Mesothelial cell of epicardium (in vitro differentiated cells): ENCODE measurements around the gene ITK. TPM values are rescaled to one million over a fixed set of nuclear protein-coding genes. Genes with fewer than 3 reads are reported as not detected.
"Not testable (repeated sequence)": the region's sequence is repeated elsewhere in the genome, so short reads cannot be mapped to it uniquely, and the experiment has no call there.

Experiments
- DNase-seq, 2 experiments: peaks; one replicate each; pipeline ENCODE4 v3.0.0; 2021; ENCODE audit warnings: low spot score in 2 of 2; ENCODE audit not compliant: unreplicated experiment in 2 of 2
- H3K27ac Mint-ChIP-seq: 2 replicates; pipeline ENCODE4 v1.8.0; 2021; ENCODE audit warnings: mixed read lengths
- H3K27me3 Mint-ChIP-seq: 2 replicates; pipeline ENCODE4 v1.8.0; 2021; ENCODE audit warnings: low read depth, mixed read lengths
- H3K36me3 Mint-ChIP-seq: 2 replicates; pipeline ENCODE4 v1.8.0; 2021; ENCODE audit warnings: mixed read lengths
- H3K4me1 Mint-ChIP-seq: 2 replicates; pipeline ENCODE4 v1.8.0; 2021; ENCODE audit warnings: mixed read lengths
- H3K4me3 Mint-ChIP-seq: 2 replicates; pipeline ENCODE4 v1.8.0; 2021; ENCODE audit warnings: mild to moderate bottlenecking, moderate library complexity, mixed read lengths
- H3K9me3 Mint-ChIP-seq: 2 replicates; pipeline ENCODE4 v1.8.0; 2021; ENCODE audit warnings: mixed read lengths
- CTCF ChIP-seq: fragments of 200-600 bp; sonication (generic); IDR thresholded peaks from one replicate; pipeline ENCODE4 v1.5.0; 2021; ENCODE audit warnings: antibody characterized with exemption; ENCODE audit not compliant: unreplicated experiment
- total RNA-seq: library from RNA; stranded (reverse); gene quantifications from 3 replicates; pipeline ENCODE4 v1.2.1, GENCODE V29; 2021

The ITK gene
- total RNA-seq, 1 donor from 2014 or later: 0.09 TPM

GRCh38 chr5:157182143-157182757 lies 1.6 kb downstream of the ITK start:
- Mint-ChIP-seq H3K27ac (no peak overlapping the region), H3K4me1 (no peaks in the 10 kb centered on the region), H3K4me3 (no peak overlapping the region), H3K9me3 (peaks cover 3% of the 10 kb centered on the region), H3K36me3 (no peaks in the 10 kb centered on the region), H3K27me3 (peaks cover 53% of the 10 kb centered on the region)
- TF ChIP-seq CTCF: no peak
- no peak for DNase-seq

DNA sequence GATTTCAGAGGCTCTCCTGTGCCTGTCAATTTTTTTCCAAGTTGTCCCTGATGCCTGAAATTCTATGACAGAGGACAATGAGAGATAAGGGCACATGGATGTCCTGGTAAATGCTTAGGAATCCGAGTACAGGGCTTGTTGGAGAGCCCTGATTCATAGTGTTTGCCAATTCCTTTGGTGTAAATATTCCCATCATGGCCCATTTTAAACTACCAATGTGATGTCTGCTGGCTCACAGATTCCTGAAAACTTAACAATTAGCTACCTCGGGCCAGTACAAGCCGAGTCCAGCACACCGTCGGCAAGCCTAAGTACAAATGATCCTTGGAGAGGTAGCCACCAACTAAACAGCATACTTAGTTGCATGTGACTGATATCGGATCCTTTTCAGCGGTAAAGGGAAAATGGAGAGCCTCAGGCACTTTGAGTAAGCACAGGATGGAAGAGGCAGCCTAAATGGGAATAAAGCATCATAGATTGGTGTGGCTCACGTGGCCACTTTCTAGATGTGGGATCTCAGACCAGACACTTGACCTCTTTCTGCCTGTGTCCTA lies 3.6 kb downstream of the ITK start:
- TF ChIP-seq CTCF: no peak
- no peak for DNase-seq
- no peak overlapping the region for H3K27ac Mint-ChIP-seq
- H3K36me3 Mint-ChIP-seq: no peaks in the 10 kb centered on the region
- H3K27me3 Mint-ChIP-seq: peaks cover 45% of the 10 kb centered on the region
- H3K4me3 Mint-ChIP-seq: no peak overlapping the region
- H3K9me3 Mint-ChIP-seq: no peaks in the 10 kb centered on the region
- no peaks in the 10 kb centered on the region for H3K4me1 Mint-ChIP-seq

GRCh38 chr5:157185122-157185521 lies 4.5 kb downstream of the ITK start:
- DNase-seq, H3K4me1 Mint-ChIP-seq, H3K4me3 Mint-ChIP-seq, H3K9me3 Mint-ChIP-seq, H3K36me3 Mint-ChIP-seq, H3K27ac Mint-ChIP-seq: not testable (repeated sequence)
- peaks cover 38% of the 10 kb centered on the region for H3K27me3 Mint-ChIP-seq

GRCh38 chr5:157186309-157187045 lies 5.8 kb downstream of the ITK start:
- TF ChIP-seq CTCF: no peak
- no peaks in the 10 kb centered on the region for H3K36me3 Mint-ChIP-seq
- H3K27ac Mint-ChIP-seq: no peak overlapping the region
- no peak overlapping the region for H3K4me3 Mint-ChIP-seq
- no peaks in the 10 kb centered on the region for H3K9me3 Mint-ChIP-seq
- H3K27me3 Mint-ChIP-seq: peaks cover 32% of the 10 kb centered on the region
- no peaks in the 10 kb centered on the region for H3K4me1 Mint-ChIP-seq
- DNase-seq: no peak

DNA sequence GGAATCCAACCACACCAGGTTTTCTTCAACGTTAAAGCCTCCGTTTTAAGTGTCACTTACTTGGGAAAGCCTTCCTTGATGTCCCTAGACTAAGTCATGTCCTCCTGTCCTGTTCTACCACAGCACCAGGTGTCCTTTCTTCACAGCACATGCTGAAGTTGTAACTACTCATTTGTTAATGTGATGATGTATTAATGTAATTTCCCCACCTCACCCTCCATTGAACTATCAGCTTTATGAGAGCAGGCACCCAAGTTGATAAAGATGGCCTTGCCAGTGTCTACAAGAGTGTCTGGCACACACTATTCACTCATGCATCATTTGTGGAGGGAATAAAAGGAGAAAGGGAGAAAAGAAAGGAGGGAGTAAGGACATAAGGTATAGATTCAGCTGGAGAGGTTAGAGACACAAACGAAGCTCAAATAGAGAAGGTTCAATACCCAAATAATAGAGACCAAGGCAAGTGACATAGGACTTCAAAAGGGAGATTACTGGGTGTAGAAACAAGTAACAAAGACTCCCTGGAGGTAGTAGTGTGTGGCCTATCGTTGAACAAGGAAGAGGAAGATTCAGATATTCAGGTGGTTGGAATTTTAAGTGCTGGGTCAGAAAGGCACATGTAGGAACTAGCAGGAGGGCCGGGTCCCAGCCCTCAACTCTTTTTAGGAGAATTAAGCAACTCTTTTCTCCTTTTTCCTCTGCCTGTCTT lies 6.6 kb downstream of the ITK start:
- no peak for DNase-seq
- no peak for TF ChIP-seq CTCF
- Mint-ChIP-seq H3K4me1 (no peaks in the 10 kb centered on the region), H3K9me3 (no peaks in the 10 kb centered on the region), H3K27me3 (peaks cover 31% of the 10 kb centered on the region), H3K36me3 (no peaks in the 10 kb centered on the region), H3K4me3 (no peak overlapping the region), H3K27ac (no peak overlapping the region)

- DNase-seq: no peak
- no peak overlapping the region for H3K27ac Mint-ChIP-seq
- no peak overlapping the region for H3K4me3 Mint-ChIP-seq
- H3K9me3 Mint-ChIP-seq: no peaks in the 10 kb centered on the region
- H3K36me3 Mint-ChIP-seq: no peaks in the 10 kb centered on the region
- TF ChIP-seq CTCF: no peak
- no peaks in the 10 kb centered on the region for H3K4me1 Mint-ChIP-seq
- peaks cover 37% of the 10 kb centered on the region for H3K27me3 Mint-ChIP-seq
Observed at GRCh38 chr5:157188270-157188669, 7.6 kb downstream of the ITK start.
